CD14-positive monocyte (primary cell): Measurements from ENCODE around the gene APOC3. TPM values are rescaled to one million over a fixed set of nuclear protein-coding genes. Genes with fewer than 3 reads are reported as not detected.

Experiments
- DNase-seq, 3 donors: peaks; one replicate each; pipeline ENCODE4 v3.0.0-alpha.2; 2011 to 2022
- H2AFZ ChIP-seq: 2 replicates; pipeline ENCODE4 v1.6.0; 2012; ENCODE audit warnings: mild to moderate bottlenecking, low read depth, low read length, inconsistent platforms; ENCODE audit not compliant: insufficient read depth, poor library complexity, severe bottlenecking
- H3K27ac ChIP-seq, 2 donors: 1 replicate in 1 of 2; 2 replicates in 1 of 2; pipeline ENCODE4 v1.5.1; 2012 to 2013; ENCODE audit warnings: low read length in 2 of 2, control low read depth in 1 of 2, inconsistent platforms in 1 of 2, low read depth in 1 of 2, mild to moderate bottlenecking in 1 of 2
- H3K27me3 ChIP-seq, 2 donors: one replicate each; pipeline versions ENCODE4 v1.6.0 to v1.6.1; 2011 to 2013; ENCODE audit warnings: low read length in 2 of 2; ENCODE audit not compliant: control insufficient read depth in 2 of 2, insufficient read depth in 2 of 2
- H3K36me3 ChIP-seq, 2 donors: replicated peaks in 1 of 2; 1 replicate in 1 of 2; 2 replicates in 1 of 2; pipeline versions ENCODE4 v1.5.1 to v1.6.1; 2012 to 2013; ENCODE audit warnings: low read length in 2 of 2, control low read depth in 1 of 2, inconsistent platforms in 1 of 2, mild to moderate bottlenecking in 1 of 2; ENCODE audit not compliant: insufficient read depth in 2 of 2, control insufficient read depth in 1 of 2
- H3K4me1 ChIP-seq, 2 donors: 1 replicate in 1 of 2; 2 replicates in 1 of 2; pipeline versions ENCODE4 v1.5.1 to v1.6.1; 2012 to 2013; ENCODE audit warnings: low read length in 2 of 2, control low read depth in 1 of 2, inconsistent platforms in 1 of 2, mild to moderate bottlenecking in 1 of 2, moderate library complexity in 1 of 2; ENCODE audit not compliant: insufficient read depth in 2 of 2, control insufficient read depth in 1 of 2
- H3K4me2 ChIP-seq: replicated peaks from 2 replicates; pipeline ENCODE3; 2012; ENCODE audit warnings: low read length, moderate library complexity, mild to moderate bottlenecking; ENCODE audit not compliant: poor library complexity, severe bottlenecking; ENCODE audit errors: extremely low read depth
- H3K4me3 ChIP-seq, 3 experiments: fragments of 200-600 bp in 1 of 3; sonication (generic) in 1 of 3; replicated peaks in 1 of 3; 1 replicate in 2 of 3; 2 replicates in 1 of 3; pipeline ENCODE4 v1.5.1; 2011 to 2013; ENCODE audit warnings: low read length in 3 of 3, mild to moderate bottlenecking in 3 of 3, control low read depth in 2 of 3, low read depth in 2 of 3, inconsistent platforms in 1 of 3, moderate library complexity in 1 of 3
- H3K79me2 ChIP-seq: 2 replicates; pipeline ENCODE4 v1.6.0; 2012; ENCODE audit warnings: mild to moderate bottlenecking, control low read depth, inconsistent platforms, low read length, moderate library complexity; ENCODE audit not compliant: insufficient read depth
- H3K9ac ChIP-seq: 2 replicates; pipeline ENCODE4 v1.6.0; 2017; ENCODE audit warnings: low read length, mild to moderate bottlenecking; ENCODE audit not compliant: insufficient read depth, poor library complexity, severe bottlenecking
- H3K9me3 ChIP-seq, 2 donors: replicated peaks in 1 of 2; 1 replicate in 1 of 2; 2 replicates in 1 of 2; pipeline versions ENCODE4 v1.5.1 to v1.6.1; 2012 to 2013; ENCODE audit warnings: low read length in 2 of 2, control low read depth in 1 of 2; ENCODE audit not compliant: control insufficient read depth in 1 of 2, insufficient read depth in 1 of 2
- H4K20me1 ChIP-seq: 2 replicates; pipeline ENCODE4 v1.6.0; 2012; ENCODE audit warnings: mild to moderate bottlenecking, low read length, control low read depth, moderate library complexity; ENCODE audit not compliant: insufficient read depth
- H3K27ac Mint-ChIP-seq, 7 donors: one replicate each; pipeline ENCODE4 v1.8.0; 2020; ENCODE audit warnings: mild to moderate bottlenecking in 7 of 7, mixed read lengths in 7 of 7, moderate library complexity in 6 of 7, inconsistent platforms in 2 of 7
- H3K27me3 Mint-ChIP-seq, 3 donors: one replicate each; pipeline ENCODE4 v1.8.0; 2021 to 2022; ENCODE audit warnings: low read depth in 3 of 3, mild to moderate bottlenecking in 3 of 3, mixed read lengths in 3 of 3, moderate library complexity in 3 of 3, inconsistent platforms in 1 of 3
- H3K36me3 Mint-ChIP-seq, 2 donors: one replicate each; pipeline ENCODE4 v1.8.0; 2020; ENCODE audit warnings: mixed read lengths in 2 of 2, inconsistent platforms in 1 of 2, mild to moderate bottlenecking in 1 of 2
- H3K4me1 Mint-ChIP-seq: one replicate; pipeline ENCODE4 v1.8.0; 2020; ENCODE audit warnings: mild to moderate bottlenecking, mixed read lengths
- H3K4me3 Mint-ChIP-seq, 2 donors: one replicate each; pipeline ENCODE4 v1.8.0; 2020; ENCODE audit warnings: mild to moderate bottlenecking in 2 of 2, mixed read lengths in 2 of 2, moderate library complexity in 1 of 2
- H3K9me3 Mint-ChIP-seq, 7 donors: one replicate each; pipeline ENCODE4 v1.8.0; 2020 to 2022; ENCODE audit warnings: mixed read lengths in 7 of 7, mild to moderate bottlenecking in 6 of 7, moderate library complexity in 6 of 7, inconsistent platforms in 2 of 7
- WGBS: methylation state at CpG from one replicate; pipeline ENCODE4 v1.1.5; 2013; ENCODE audit warnings: missing lambda C conversion rate; ENCODE audit not compliant: insufficient coverage; 5-methylcytosine and 5-hydroxymethylcytosine counted together
- intact Hi-C, 2 donors: fragments of 100-400 bp; cut with micrococcal nuclease; formaldehyde crosslinking; loops; one replicate each; pipeline versions ENCODE4 v1.15.0 to v1.15.1; 2023
- polyA plus RNA-seq, 3 donors: library from polyadenylated mRNA; depleted of rRNA in 1 of 3; unstranded in 2 of 3; stranded (reverse) in 1 of 3; fragments of 300-500 nt in 2 of 3; fragments of >200 nt in 1 of 3; fragmentation: Illumina TruSeq in 2 of 3; gene quantifications; 1 replicate in 2 of 3; 2 replicates in 1 of 3; pipeline ENCODE4 v1.2.3, GENCODE V29; 2012 to 2021
- TF ChIP-seq, protein P1 (sequence below): fragments of 200-600 bp; IDR thresholded peaks from one replicate; pipeline ENCODE4 v1.8.0; 2022; ENCODE audit warnings: antibody characterized with exemption, mild to moderate bottlenecking

APOC3 gene
- polyA plus RNA-seq, 3 donors: not detected

DNA sequence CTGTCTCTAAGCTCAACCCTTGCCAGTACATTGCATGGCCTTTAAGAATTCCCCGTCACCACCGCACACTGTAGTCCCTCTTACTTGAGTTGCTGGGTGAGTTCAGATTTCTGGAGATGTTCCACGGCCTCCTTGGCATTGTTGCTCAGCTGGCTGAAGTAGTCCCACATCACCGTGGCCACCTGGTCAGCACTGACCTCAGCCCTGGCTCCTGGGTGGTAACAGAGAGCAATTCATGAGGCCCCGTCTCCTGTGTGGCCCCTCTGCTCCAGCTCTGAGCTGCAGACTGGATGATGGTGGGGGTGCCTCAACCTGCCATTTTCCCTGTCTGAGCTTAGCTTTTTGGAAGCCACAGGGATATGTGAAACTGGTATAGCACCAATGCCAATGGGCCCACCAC, 7.1 kb upstream of the APOC3 start:
- Mint-ChIP-seq H3K9me3 (no peaks in the 10 kb centered on the region), H3K27me3 (peaks cover 0 to 2% (median 0%) of the 10 kb centered on the region in 3 donors), H3K27ac (no peak overlapping the region), H3K36me3 (no peaks in the 10 kb centered on the region), H3K4me3 (no peak overlapping the region), H3K4me1 (no peaks in the 10 kb centered on the region)
- WGBS: 83% methylated on average over 5 of the region's 5 CpGs
- no peaks in the 10 kb centered on the region for H3K79me2 ChIP-seq
- H4K20me1 ChIP-seq: no peaks in the 10 kb centered on the region
- DNase-seq: no peak
- intact Hi-C loops: no loop called here
- H3K4me3 ChIP-seq: no peak overlapping the region
- H3K36me3 ChIP-seq: no peaks in the 10 kb centered on the region
- H3K9me3 ChIP-seq: no peaks in the 10 kb centered on the region
- H3K27me3 ChIP-seq: no peaks in the 10 kb centered on the region
- H3K4me2 ChIP-seq: no peak overlapping the region
- TF ChIP-seq, protein P1, sequence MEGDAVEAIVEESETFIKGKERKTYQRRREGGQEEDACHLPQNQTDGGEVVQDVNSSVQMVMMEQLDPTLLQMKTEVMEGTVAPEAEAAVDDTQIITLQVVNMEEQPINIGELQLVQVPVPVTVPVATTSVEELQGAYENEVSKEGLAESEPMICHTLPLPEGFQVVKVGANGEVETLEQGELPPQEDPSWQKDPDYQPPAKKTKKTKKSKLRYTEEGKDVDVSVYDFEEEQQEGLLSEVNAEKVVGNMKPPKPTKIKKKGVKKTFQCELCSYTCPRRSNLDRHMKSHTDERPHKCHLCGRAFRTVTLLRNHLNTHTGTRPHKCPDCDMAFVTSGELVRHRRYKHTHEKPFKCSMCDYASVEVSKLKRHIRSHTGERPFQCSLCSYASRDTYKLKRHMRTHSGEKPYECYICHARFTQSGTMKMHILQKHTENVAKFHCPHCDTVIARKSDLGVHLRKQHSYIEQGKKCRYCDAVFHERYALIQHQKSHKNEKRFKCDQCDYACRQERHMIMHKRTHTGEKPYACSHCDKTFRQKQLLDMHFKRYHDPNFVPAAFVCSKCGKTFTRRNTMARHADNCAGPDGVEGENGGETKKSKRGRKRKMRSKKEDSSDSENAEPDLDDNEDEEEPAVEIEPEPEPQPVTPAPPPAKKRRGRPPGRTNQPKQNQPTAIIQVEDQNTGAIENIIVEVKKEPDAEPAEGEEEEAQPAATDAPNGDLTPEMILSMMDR: no peak
- no peak overlapping the region for H3K9ac ChIP-seq
- H3K4me1 ChIP-seq: no peaks in the 10 kb centered on the region
- H3K27ac ChIP-seq: no peak overlapping the region
- H2AFZ ChIP-seq: no peak overlapping the region

DNA sequence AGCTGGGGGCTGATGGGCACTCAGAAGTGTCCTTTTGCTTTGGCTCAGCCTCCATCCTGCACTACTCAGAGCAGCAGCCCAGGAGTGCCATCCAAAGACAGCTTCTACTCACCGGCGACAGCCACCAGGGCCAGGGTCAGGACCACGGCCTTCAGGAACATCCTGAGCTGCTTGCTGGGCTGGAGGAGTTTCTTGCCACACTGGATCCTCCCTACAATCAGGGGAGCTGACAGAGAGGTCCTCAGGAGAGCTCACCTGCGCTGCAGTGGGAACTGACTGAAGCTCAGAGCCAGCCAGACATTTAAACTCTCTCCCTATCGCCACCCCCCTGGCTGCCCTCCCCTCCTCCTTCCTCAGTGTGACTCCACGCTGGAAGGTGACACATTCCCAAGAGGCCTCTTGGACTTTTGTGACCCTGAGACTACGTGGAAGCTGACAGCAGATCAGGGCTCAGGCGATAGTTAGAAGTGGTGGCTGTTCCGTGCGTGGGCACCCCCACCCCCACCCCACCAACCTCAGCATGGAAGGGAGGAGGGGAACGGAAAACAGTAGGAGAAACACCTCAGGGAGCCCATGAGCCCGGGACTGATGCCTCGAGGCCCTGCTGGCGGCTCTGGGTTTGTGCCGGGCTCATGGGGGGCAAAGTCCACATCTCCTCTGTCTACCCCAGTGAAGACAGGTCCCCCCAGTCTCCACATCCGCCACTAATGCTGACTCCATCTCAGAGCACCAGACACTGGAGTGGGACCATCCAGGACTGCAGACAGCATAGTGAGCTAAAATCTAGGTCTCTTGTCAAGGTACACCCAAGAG, 6.5 kb upstream of the APOC3 start, which contains the start of gene APOA4:
Gene APOA4, minus strand, starts transcription at position 274 of the 813 bp plus-strand sequence. Its CDS starts 113 bp downstream, at position 161.
- H3K4me1 ChIP-seq: no peaks in the 10 kb centered on the region
- intact Hi-C loops: no loop called here
- no peaks in the 10 kb centered on the region for H3K9me3 Mint-ChIP-seq
- no peaks in the 10 kb centered on the region for H3K27me3 ChIP-seq
- H4K20me1 ChIP-seq: no peaks in the 10 kb centered on the region
- DNase-seq: no peak
- H3K4me3 Mint-ChIP-seq: no peak within 1 kb of the TSS
- H3K27me3 Mint-ChIP-seq: peaks cover 0 to 2% (median 0%) of the 10 kb centered on the region in 3 donors
- H3K4me3 ChIP-seq: no peak within 1 kb of the TSS
- H3K27ac ChIP-seq: no peak within 1 kb of the TSS
- H3K4me2 ChIP-seq: no peak within 1 kb of the TSS
- peak within 1 kb of the TSS in 1 of 7 donors; percentile 5 for H3K27ac Mint-ChIP-seq
- H2AFZ ChIP-seq: no peak within 1 kb of the TSS
- H3K4me1 Mint-ChIP-seq: no peaks in the 10 kb centered on the region
- TF ChIP-seq, protein P1: no peak
- H3K36me3 Mint-ChIP-seq: no peaks in the 10 kb centered on the region
- WGBS: 100% methylated on average over 4 of the region's 16 CpGs
- H3K9ac ChIP-seq: no peak within 1 kb of the TSS
- no peaks in the 10 kb centered on the region for H3K9me3 ChIP-seq
- H3K79me2 ChIP-seq: no peaks in the 10 kb centered on the region
- H3K36me3 ChIP-seq: no peaks in the 10 kb centered on the region
